Measurements from ENCODE around the gene ZNF329.

Gene ZNF329

DNA sequence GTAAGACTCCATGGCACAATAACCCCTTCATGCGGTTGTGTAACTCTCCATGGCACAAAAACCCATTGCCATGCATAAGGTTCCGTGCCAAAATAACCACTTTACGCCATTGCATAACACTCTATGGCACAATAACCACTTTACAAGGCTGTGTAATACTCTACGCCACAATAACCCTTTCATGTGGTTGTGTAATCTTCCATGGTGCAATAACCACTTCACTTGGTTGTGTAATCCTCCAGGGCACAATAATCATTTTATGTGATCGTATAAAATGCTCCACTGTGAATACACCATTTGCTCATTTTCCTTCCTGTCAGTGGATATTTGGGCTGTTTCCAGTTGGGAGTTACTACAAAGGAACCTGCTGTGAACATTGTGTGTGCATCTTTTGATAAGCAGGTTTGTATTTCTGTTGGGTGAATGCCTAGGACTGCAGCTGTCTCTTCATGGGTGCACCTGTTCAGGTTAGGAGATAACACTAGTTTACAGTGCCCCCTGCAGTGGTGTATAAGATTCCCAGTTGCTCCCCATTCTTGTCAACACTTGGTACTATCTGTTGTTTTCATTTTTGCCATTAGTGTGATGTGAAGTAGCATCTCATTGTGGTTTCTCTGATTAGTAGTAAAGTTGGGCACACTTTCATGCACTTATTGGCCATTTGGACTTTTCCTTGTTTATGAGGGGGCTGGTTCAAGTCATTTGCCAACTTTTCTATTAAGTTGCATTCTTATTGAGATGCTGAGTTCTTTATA, 31.4 kb downstream of the ZNF329 start:
- no peak for DNase-seq (ENCODE audit: low spot score)

DNA sequence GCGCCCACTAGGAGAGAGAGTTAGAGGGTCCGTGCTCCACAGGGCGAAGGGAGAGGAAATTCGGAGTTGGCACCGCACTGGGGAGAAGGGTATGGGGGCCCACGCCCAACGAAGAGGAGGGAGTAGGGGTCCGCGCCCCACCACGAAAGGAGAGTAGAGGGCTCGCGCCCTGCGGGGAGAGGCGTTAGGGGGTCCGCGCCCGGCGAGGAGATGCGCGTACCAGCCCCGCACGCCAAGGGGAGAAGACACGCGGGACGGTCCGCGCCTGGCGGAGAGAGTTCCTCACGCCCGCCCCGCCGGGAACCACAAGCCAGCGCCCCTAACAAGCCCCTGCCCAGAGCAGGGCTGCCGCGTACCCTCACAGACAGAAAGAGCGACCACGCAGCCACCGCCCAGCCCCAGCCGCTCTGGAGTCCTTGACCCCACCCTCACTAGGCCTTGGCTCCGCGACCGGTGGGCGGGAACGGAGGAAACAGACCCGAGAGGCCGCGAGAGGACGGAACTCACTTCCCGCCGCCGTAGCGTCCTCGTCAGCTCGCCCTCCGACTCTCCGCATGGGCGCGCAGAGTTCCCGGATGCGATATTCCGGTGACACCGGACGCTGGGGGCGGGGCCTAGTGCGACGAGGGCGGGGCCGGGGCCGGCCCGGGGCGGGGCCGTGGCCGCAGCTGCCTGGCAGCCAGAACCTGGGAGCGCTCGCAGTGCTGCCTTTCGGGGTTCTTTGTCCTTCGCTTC, 32.6 kb downstream of the ZNF329 start:
- DNase-seq (ENCODE audit: low spot score): no peak

DNA sequence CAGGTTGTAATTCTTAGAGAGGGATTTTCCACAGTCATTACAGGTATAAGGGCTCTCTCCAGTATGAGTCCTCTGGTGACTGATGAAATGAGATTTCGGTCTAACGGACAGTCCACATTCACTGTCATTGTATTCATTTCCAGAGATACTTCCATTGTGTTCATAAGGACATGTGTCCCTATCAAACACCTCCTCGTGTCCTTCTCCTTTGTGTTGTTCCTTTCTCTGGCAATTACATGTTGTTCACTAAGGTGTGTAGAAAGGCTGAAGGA, 42.1 kb downstream of the ZNF329 start:
- DNase-seq (ENCODE audit: low spot score): no peak

DNA sequence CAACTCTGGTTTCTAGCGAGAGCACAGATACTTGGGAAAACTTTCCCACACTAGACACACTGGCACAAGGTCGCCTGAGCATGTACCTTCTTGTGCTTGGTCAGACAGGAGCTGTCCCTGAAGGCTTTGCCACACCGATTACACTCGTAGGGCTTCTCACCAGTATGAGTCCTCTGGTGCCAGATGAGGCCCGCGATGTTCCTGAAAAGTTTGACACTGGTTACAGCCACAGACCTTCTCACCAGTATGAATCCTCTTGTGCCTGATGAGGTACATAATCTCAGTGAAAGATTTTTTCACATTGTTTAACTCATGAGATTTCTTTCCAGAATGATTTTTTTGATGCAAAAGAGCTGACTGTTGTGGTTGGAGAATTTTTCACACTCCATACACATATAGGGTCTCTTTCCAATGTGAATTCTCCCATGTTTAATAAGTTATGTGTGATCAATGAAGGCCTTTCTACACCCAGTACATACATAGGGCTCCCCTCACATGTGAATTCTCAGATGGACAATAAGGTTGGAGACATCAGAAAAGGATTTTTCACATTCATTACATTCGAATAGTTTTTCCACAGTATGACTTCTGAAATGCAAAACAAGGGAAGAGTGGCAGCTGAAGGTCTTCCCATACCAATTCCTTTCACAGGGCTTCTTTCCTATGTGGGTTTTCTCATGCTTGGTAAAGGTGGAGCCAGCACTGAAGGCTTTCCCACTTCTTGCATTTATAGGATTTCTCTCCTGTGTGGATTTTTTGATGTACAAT, 42.6 kb downstream of the ZNF329 start:
- no peak for DNase-seq (ENCODE audit: low spot score)

DNA sequence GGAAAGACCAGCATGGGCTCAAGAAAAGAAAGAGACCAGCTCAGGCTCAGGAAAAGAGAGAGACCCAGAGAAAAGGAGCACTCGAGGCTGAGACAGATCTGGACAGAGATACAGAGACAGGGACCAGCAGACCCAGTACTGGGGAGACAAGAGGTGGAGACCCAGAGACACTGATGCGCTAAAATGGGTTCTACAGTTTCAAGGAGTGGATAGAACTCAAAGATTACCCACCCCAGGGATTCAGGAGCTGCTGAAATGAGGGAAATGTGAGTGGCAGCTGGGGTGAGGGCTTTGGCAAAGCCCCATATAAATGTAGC, 51.9 kb downstream of the ZNF329 start:
- DNase-seq (ENCODE audit: low spot score): no peak

DNA sequence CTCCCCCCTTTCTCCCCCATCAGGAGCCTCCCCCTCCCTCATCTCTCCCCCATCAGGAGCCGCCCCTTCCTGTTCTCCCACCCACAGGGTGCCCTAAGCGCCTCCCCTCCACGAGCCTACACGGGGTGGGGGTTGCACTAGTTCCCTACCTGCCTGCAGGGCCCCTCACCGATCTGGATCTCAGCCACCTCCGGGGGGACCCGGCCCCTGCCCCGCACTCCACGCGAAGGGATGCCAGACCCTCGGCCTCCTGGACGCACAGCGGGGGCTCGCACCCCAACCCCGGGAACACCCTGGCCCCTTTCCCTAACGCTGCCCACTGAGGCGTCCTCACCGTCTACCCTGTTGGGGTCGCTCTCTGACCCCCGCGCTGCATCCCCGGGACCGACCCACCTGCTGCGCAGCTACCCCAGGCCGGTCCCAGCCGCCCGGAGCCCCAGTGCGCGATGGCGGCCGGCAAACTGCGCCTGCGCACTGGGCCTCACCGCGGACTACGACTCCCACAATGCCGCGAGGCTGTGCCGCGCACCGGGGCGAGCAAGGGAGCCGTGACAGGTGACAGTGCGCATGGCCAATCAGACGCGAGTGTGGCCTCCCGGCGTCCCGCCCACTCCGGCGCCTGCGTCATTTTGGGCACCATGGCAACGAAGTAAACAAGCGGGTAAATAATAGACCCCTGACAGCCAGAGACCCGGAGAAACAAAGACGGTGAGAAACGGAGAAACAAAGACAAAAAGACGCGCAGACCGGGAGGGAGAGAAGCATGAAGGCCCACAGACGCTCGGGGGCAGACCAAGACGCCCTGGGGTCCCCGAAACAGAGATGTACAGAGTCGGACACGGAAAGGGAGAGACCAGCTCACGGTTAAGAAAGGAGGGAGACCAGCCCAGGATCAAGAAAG, 52.6 kb downstream of the ZNF329 start, which contains the start of gene ZSCAN18:
Gene ZSCAN18 (minus strand): TSS at position 451 of the 901 bp plus-strand sequence. CDS start 7,964 bp downstream, outside the sequence.
- DNase-seq (ENCODE audit: low spot score): peak; percentile 95

GRCh38 chr19:58097349-58097748, 53.2 kb downstream of the ZNF329 start:
- no peak for DNase-seq (ENCODE audit: low spot score)

- DNase-seq (ENCODE audit: low spot score): no peak
These were observed 53.7 kb downstream of the ZNF329 start for GRCh38 chr19:58096884-58097283.

GRCh38 chr19:58095328-58095727, 55.3 kb downstream of the ZNF329 start:
- DNase-seq (ENCODE audit: low spot score): no peak

DNA sequence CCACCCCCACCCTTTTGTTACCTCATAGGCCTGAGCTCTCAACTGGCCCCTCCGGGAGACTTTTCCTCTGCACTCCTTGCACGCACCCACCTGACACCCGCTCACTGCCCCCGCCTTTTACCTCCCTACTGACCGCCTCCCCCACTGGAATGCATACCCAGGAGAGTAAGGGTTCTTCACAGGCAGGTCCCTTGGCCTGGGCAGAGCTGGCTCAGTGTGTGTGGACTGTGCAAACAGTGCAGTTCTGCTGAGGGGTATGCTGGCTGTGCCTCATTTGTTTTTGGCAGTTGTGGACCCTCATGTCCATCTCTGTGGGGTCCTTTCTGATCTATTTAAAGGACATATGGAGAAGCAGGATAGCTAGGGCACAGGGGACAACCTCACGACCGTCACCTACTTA, 57.5 kb downstream of the ZNF329 start:
- no peak for DNase-seq (ENCODE audit: low spot score)

GRCh38 chr19:58091251-58091995, 59.2 kb downstream of the ZNF329 start:
- no peak for DNase-seq (ENCODE audit: low spot score)

DNA sequence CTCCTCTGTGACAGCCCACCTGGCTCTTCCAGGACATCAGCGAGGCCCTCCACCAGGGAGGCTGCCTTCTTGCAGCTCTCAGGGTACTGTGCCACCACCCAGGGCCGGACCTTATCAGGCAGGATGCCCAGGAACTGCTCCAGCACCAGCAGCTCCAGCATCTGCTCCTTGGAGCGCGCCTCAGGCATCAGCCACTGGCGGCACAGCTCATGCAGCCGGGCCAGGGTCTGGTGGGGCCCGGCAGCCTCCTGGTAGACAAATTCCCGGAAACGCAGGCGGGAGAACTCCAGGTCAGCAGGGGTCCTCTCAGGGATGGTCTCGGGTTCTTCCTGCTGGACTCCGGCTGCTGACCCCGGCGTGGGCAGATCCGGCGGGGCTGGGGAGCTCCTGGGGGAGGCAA, 60.7 kb downstream of the ZNF329 start:
- no peak for DNase-seq (ENCODE audit: low spot score)

DNA sequence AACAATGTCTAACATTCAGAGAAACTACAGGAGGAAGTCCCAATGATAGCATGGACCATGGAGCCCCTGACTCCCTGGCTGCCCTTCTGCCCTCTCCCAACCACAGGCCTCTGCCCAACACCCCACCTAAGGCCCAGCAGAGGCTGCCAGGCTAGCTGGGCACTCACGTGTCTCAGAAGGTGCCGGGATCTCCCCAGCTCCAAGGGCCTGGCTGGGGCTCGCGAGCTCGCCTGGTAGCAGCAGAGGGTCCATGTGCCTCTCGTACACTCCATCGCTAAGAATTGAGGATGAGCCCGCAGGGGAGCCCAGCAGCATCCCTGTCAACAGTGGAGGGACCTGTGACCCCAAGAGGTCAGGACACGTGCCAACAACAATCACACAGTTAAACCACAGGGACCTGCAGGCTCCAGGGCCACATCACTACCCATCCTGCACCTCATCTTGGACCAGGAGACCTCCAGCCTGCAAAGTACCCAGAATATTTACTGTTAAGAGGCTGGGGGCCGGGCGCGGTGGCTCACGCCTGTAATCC, 62.0 kb downstream of the ZNF329 start:
- DNase-seq (ENCODE audit: low spot score): no peak

- DNase-seq (ENCODE audit: low spot score): no peak
These were observed 63.5 kb downstream of the ZNF329 start for GRCh38 chr19:58086825-58087710.

DNA sequence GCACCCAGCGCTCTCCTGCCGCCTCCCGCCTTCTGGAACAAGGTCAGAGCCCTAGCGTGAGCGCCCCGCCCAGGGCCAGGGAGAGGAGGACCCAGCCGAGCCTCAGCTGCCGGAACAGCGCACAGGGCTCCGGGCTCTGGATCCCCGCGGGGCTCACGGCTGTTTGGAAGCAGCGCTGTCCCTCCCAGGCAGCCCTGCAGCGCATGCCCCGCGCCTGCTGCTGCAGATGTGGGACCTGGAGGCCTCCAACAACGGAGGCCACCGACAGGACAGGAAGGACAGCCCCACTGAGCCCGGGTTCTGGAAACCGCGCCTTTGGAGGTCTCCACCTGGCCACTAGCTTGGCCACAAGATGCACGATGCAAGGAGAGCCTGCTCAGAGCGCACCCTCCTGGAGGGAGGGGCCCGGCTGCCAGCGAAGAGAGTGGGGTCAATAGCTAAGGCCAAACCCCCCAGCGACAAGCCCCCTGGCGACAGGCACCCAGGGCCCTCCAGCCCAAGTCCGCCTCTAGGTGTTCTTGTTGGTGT, 65.2 kb downstream of the ZNF329 start:
- DNase-seq (ENCODE audit: low spot score): no peak

DNA sequence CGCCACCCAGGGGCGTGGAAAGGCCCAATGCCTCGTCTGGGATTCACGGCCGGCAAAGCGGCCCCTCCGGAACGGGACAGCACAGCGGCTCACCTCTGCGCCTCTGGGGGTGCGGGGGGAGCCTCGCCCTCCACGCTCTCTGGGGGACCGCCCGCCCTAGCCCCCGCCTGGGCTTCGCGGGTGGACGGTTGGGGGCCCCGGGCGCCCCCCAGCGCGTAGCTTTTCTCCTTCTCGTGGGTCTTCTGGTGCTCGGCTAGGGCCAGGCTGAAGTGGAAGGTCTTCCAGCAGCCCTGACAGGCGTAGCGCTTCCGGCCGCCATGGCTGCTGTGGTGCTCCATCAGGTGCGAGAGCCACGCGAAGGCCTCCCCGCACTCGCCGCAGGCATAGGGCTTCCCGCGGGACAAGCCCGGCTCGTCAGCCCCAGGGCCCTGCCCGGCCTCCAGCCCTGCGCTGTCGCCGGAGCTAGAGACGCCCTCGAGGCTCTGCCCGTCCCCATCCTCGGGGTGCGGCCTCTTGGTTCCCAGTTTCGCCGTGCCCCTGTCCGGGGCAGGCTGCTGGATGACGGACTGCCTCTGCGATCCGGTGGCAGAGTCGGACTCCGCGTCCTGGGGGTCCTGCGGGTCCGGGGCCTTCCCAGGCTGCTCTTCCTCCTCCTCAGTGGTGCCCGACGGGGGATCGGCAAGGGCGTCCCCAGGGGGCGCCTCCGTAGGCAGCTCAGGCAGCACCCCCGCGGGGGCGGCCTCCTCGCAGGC, 65.8 kb downstream of the ZNF329 start:
- DNase-seq (ENCODE audit: low spot score): no peak

- DNase-seq (ENCODE audit: low spot score): no peak
These were observed 67.6 kb downstream of the ZNF329 start for GRCh38 chr19:58083021-58083420.

DNA sequence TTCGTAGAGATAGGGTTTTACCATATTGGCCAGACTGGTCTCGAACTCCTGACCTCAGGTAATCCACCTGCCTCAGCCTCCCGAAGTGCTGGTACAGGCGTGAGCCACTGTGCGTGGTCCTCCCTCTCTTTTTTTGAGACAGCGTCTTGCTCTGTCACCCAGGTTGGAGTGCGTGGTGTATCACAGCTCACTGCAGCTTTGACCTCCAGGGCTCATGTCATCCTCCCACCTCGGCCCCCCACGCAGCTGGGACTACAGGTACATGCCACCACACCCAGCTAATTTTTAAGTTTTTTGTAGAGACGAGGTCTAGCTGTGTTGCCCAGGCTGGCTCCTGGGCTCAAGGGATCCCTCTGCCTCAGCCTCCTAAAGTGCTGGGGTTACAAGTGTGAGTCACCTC, 70.8 kb downstream of the ZNF329 start:
- no peak for DNase-seq (ENCODE audit: low spot score)

Measured in pons (tissue), 1 donor.